CD4-positive, alpha-beta T cell treated with Interleukin-4 for 4 hours (primary cell): ENCODE results near the gene LAMTOR3.

Source experiments
- DNase-seq: peaks from one replicate; pipeline ENCODE4 v3.0.0-alpha.2; 2020

The LAMTOR3 gene, protein sequence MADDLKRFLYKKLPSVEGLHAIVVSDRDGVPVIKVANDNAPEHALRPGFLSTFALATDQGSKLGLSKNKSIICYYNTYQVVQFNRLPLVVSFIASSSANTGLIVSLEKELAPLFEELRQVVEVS

DNA sequence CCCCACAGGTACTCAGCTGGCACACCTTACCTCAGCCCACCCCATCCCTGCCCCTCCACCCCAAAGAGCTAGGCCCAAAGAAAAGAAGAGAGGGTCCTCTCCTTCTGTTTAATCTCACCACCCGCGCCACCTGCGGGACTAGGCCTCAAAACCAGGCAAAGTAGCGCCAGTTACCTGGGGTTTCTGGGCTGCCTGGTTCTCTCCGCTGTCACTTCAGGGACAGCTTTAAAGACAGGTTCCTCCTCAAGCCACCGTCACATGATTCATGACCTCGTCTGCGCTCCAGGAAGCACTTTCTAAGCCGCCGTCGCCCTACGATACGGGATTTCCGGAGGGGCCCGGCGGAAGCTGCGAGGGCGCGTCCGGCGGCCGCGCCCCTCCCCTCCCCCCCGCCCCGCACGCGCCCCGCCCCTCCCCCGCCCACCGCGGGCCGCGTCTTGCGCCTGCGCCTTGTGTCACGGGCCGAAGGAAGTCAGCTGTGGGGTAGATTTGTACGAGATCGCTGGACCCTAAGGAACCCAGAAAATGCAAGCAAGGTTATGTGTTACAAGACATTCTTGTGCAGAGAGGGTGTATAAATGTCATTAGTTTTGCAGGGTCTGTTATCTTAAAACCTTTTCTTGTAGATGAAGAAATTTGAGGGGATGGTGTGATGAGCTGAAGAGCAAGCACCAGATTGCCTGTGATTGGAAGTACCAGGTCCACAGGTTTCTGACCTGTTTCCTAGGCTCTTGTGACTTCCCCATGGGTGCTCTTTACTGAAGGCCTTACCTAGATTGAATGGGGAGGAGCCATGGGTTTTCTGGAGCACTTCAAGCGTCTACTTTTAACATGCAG lies at the start of gene LAMTOR3:
Gene LAMTOR3, minus strand, starts transcription at position 267 of the 837 bp plus-strand sequence. CDS start 464 bp downstream, outside the sequence.
- peak; percentile 93 for DNase-seq

DNA sequence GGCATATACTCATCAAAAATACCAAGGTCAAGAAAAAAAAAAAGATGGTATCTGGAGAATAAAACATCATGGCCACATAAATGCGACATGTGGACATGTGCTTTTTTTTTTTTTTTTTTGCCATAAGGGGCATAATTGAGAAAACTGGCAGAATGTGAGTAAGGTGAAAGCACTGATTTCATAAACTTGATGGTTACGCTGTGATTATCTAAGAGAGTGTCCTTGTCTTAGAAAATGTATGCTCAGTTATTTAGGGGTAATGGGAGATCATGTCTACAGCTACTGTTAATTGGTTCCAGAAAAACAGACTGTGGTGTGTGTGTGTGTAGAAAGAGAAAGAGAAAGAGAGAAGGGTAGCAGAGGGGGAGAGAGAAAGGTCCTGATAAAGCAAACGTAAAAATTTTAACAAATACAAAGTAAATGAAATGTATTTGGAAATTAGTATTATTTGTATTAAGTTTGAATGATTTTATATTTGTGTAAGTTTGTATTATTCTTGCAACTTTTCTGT lies 44.1 kb upstream of the LAMTOR3 start:
- DNase-seq = no peak

DNA sequence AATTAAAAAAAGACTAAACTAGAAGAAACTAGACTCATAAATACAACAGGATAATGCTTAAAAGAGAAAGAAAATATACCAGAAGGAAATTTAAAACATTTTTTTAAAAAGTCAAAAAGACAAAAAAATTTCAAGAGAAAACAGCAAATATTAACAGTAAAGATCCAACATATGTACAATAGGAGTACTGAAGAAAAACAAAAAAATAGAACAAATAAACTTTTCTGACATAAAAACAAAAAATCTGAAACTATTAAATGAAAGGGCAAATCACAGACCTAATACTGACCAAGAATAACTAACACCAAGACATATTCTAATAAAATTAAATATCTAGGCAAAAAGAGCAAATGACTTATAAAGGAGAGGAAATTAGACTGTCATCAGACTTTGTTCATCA lies 40.7 kb upstream of the LAMTOR3 start:
- no peak for DNase-seq

DNA sequence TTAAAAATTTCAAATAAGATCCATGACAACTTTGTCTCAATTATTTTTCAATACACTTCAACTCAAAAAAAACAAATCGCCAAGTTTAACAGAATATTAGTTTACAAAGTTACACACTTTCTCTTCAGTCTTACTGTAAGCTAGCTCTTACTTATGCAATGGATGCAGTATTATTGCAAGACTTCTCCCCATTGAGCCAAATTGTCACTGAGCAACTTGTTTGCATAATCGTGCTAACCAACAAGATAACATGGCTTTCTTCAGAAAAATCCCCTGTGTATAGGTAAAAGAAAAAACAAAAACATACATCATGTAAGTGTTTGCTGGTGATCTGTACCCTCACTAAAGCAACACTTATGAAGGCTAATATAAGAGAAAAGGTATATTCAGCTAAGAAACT lies 33.3 kb upstream of the LAMTOR3 start:
- DNase-seq = no peak

DNA sequence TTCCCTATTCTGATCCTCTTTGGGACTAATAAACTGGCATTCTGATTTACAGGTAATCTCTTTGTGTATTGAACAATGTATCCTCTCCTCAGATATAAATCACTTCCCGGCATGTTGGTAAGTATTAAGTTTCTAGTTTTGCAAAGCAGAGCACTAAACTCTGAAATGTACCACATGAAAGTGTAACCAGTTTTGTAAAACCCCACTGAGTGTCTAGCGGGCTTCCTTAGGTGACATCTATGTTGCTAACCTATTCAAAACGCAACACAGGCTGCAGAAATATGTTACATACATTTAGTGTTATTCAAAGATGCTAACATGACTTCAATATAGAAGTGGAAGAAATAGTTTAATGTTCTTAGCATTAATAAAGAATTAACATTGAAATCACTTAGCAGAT lies 26.9 kb upstream of the LAMTOR3 start:
- peak; percentile 31 for DNase-seq

DNA sequence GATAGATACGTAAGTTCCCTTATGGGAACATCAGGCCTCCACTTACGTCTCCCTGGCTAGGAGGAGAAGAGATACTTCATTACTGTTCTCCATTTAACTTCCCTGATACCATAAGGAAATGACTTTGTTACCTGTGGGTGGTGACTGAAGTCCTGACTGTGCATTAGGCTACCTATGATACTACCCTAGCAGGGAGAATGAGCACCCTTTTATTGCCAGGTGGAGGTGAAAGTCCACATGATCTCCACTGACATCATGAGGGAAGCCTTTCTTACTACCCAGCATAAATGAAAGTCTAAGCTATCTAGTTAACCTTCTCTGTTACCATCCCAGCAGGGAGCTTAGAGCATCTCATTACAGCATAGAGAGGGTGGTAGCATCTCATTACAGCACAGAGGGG lies 24.4 kb upstream of the LAMTOR3 start:
- DNase-seq = no peak

DNA sequence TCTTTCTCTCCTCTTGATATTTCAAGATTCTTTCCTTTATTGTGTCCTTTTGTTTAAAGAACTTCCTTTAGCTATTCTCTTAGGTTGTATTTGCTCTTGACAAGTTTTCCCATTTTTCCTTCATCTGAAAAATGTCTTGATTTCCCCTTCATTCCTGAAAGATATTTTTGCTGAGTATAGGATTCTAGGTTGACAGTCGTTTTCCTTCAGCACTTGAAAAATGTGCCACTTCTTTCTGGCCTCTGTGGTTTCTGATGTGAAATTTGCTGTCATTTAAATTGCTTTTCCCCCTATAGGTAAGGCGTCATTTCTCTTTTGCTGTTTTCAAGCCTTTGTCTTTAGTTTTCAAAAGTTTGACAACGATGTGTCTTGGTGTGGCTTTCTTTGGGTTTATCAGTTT lies 23.3 kb upstream of the LAMTOR3 start:
- DNase-seq = no peak

DNA sequence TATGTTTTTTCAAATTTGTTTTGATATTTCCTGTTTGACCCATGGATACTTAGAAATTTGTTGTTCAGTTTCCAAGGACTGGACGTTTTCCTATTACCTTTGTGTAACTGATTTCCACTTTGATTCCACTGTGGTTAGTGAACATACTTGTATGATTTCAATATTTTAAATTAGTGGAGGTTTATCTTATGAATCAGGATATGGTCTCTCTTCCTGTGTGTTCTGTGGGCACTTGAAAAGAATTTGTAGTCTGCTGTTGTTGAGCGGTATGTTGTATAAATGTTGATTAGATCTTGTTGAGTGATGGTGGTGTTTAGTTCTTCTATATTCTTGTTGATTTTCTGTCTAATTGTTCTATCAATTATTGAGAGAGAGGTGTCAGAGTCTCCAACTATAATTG lies 21.2 kb upstream of the LAMTOR3 start:
- DNase-seq = no peak

DNA sequence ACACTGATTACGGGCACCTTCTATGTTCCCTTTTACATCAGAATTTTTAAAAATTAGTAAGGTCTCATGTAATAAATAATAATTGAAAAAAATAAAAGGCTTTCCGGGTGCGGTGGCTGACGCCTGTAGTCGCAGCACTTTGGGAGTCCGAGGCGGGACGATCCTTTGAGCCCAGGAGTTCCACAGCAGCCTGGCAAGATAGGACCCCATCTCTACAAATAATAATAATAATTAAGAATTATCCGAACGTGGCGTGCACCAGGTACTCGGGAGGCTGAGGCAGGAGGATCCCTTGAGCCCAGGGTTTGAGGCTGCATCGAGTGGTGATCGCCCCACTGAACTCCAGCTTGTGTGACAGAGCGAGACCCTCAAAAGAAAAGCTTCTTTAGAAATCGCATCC lies 771 bp upstream of the LAMTOR3 start:
- DNase-seq = no peak

DNA sequence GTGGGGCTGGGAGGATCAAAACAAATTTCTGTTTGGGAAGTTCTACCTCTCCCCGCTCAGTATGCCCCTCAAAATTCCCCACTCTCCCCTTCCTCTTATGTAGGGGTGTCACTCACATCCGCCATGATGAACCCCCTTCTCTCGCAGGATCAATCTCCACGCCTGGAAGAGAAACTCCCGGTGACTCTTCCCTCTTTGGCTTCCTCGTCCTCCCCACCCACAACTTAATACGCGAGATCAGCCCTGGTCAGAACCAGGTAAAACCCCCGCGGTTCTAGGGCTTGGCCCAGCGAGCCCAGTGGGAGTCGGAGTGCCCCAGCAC lies 427 bp downstream of the LAMTOR3 start:
- no peak for DNase-seq

DNA sequence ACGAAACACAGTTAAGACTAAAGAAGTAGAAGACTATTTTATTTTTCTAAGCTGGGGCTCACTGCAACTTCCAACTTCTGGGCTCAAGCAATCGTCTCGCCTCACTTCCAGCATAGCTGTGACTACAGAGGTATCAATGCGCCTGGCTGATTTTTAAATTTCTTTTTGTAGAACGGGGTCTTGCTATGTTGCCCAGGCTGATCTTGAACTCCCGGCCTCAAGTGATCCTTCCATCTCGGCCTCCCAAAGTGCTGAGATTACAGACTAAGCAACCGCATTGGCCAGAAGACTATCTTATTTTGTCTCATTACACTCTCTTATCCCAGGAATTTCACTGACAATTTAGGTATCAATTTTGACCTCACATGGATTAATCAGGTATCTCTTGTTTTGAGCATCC lies 1.2 kb downstream of the LAMTOR3 start:
- no peak for DNase-seq

DNA sequence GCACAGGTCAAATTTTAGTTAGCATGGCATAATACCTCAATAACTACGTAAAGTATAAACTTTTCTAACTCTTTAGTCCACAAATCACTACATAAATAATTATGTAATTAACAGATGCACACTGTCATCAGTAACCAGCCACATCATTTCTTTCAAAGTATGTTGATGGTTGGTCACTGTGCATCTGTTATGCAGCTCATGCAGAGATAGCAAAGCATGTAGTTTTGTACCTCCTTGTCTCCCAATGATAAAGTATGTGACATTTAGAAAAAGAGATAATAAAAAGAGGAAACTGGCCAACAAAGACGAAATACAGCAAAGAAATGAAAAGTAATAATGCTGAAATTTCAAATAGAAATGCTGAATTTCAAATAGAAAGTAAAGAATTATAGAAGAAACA lies 2.9 kb downstream of the LAMTOR3 start:
- no peak for DNase-seq

DNA sequence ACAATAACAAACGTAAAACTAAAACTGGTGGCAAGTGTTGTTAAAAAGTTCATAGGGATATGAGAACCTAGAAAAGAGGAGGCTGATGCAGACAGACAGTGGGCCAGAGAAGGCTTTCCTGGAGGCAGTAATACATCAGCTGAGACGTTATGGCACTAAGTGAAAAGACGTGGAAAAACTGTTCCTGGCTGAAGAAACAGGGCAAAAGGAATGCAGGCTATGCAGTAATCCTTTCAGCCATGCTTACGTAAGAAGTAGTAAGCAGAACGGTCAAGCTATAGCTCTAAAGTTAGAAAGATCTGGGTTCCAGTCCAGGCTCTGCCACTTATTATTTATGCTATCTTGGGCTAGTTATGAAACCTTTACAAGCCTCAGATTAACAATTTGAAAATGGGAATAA lies 6.4 kb downstream of the LAMTOR3 start:
- no peak for DNase-seq

DNA sequence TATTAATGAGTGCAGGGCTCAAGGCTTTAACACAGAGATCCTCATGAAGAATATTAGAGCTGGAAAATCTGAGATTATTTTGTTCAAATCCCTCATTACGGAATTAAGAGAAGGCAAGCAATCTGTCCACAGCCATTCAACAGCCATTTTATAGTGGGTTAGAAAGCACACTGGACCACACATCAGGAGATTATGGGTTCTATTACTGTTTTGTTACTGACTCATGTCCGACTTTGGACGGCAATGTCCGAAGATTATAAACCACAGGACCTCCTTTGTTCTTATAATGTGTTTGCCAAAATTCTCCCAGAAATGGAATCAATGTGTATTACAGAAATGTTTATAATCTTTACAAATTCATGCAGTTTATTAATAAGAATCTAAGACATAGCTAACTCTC lies 8.1 kb downstream of the LAMTOR3 start:
- DNase-seq = no peak

DNA sequence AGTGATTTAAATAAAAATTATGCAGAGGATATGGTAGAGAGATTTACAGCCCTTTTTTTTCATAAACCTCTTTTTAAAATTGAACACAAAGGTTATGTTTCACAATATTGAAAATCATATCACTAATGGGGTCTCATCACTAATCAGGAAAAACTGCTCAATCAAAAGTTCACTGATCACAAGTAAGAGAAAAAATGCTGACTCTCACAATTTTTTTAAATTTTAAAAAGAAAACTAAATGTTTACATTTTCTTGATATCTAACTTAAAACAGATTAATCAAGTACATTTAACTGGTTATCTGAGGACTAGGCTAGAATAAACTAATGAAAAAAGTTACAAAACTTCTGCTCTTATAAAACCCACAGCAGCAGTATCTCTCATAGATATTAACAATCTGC lies 8.5 kb downstream of the LAMTOR3 start:
- no peak for DNase-seq

DNA sequence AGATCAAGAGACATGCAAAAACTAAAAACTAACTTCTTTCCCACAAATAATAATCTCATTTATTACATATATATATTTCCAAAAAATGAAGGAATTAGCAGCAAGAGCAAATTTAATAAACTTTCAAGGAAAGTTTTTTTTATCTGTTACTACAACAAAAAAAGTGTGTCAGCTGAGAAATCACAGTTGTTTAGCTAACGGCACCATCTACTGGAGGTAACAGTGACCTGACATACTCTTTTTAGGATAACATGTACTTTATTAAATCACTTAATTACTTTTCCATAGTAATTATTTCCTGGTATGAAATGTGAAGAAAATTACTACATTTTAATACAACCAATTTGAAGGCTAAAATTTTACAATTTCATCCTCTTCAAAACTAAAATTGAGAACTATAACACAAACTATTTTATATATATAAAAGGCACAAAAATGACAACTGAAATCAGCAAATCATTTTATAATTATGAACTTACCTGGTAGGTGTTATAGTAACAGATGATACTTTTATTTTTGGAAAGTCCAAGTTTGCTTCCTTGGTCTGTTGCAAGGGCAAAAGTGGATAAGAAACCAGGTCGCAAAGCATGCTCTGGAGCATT lies 9.1 kb downstream of the LAMTOR3 start:
- DNase-seq = peak; percentile 56

DNA sequence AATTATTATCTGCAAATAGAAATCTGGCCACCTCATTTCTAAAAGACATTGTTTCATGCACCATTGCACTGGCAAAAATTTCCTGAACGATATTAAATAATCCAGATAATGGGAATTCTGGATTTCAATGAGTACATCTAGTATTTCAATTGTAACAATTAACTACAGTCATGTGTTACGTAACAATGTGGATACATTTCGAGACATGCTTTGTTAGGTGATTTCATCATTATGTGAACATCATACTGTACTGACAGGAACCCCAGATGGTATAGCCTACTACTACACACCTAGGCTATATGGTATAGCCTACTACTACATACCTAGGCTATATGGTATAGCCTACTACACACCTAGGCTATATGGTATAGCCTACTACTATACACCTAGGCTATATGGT lies 14.8 kb downstream of the LAMTOR3 start:
- DNase-seq = no peak

DNA sequence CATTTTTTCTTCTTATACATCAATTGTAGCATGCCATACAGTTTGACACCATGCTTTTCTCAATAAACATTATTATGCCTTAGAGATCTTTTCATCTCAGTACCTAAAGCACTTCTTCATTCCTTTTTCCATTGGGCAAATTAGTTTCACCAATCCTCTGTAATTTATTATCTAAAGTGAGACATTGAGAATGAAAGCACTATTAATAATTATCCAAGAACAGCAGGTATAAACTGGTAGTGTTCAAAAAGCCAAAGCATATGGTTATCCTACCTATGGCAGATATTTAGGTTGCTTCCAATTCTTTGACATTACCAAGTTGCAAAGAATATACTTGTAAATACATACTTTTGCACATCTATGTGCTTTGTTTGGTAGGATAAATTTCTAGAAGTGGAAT lies 15.6 kb downstream of the LAMTOR3 start:
- DNase-seq = no peak

DNA sequence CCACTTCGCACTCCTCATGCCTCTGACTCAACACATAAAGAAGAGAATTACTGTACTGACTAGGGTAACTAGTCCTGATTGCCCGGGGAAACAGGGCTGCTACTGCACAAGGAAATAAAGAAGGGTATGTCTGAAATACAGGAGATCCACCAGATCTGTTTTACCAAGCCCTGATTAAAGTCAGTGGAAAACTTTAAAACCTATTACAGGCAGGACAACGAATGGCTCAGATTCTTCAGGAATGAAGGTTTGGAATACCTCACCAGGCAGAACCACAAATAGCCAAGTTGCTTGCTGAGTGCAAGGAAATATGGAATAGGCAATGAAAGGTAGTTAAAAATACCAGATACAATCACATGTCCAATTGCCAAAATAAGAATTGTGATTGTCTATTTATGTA lies 17.3 kb downstream of the LAMTOR3 start:
- DNase-seq = no peak

DNA sequence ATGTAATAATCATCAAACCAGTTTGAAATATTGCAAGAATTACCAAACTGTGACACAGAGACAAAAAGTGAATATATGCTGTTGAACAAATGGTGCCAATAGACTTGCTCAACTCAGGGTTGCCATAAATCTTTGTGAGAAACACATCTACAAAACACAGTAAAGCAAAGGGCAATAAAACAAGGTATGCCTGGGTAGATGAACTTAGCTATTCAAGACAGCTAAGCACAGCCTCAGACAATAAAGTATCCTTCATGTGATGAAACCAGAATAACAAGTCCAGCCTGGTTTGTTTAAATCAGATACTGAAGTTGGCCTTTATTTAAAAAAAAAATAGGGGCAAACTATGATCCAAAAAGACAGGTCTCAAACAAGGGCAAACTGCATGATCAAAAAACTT lies 19.2 kb downstream of the LAMTOR3 start:
- DNase-seq = no peak

DNA sequence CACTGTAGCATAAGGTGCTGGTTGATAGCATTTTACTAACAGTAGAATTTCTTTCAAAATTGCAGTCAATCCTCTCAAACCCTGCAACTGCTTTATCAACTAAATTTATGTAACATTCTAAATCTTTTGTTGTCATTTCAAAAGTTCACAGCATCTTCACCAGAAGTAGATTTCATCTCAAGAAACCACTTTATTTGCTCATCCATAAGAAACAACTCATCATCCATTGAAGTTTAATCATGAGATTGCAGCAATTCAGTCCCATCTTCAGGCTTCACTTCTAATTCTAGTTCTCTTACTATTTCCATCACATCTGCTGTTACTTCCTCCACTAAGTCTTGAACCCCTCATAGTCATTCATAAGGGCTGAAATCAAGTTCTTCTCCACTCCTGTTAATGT lies 21.7 kb downstream of the LAMTOR3 start:
- DNase-seq = no peak

DNA sequence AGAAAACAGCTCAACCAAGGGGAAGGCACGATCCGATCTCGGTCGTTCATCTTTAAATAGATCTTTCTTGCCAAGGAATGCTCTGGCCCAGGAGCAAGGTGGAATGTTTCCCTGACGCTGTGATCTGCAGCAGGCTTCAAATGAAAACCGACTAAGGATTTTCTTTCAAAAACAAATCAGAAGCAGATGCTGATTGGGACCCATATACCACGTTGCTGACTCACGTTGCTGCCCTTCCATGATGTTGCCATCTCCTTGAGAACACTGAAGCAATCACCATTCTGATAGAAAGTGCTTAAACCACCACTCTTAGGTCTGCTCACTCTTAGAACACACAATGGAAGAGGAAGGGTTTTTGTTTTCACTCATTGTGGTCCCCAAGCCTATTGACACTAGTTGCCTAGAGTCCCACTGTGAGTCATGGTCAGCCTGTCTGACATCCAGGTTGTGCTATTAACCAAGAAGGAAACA lies 26.1 kb downstream of the LAMTOR3 start:
- no peak for DNase-seq

DNA sequence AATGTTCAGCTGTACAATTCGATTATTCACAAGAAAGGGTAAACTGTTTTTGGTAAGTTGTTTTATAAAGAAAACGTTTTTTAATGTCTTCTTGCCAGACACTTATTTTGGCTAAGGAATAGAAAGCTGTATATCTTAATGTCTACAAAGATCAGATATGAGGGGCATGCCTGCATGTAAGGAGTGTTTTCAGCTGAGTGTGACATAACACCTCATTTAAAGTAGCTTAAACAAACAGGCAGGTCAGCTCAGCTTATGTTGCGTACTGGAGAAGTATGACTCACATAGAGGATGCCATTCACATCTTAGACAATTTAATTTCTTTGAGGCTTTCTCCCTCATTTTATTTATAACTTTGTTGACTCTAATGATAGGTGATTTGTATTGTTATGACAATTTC lies 30.4 kb downstream of the LAMTOR3 start:
- no peak for DNase-seq
